Jurkat, Clone E6-1 (cell line): Measurements from ENCODE around the gene EIF1AD.

ENCODE experiments used
- DNase-seq: peaks from one replicate; pipeline ENCODE4 v3.0.0-alpha.2; 2011; ENCODE audit warnings: low read depth, low spot score
- H3K4me3 ChIP-seq: 2 replicates; pipeline ENCODE4 v1.5.1; 2011; ENCODE audit warnings: mild to moderate bottlenecking, low read length, control low read depth, moderate library complexity

Gene EIF1AD

DNA sequence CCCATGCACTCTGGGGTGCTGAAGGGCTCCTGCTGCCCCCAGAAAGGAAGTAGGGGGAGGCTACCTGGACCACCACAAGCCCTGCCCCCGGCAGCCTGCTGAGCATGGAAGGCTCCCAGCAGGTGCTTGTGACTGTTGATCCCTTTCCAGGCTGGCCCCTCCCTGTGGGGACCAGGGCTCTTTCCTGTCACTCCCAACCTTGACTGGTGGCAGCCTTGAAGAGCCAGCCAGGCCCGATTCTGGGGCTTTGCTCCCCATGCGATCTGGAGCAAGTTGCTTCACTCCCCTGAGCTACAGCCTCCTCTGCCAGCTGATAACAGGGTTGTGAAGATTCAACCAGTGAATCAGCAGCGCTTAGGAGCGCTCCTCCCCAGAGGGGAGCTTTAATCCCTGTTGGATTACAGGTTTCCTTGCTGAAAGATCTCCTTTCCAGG is 5.3 kb upstream of the EIF1AD start:
- DNase-seq = peak; percentile 65
- H3K4me3 ChIP-seq = no peak overlapping the region

DNA sequence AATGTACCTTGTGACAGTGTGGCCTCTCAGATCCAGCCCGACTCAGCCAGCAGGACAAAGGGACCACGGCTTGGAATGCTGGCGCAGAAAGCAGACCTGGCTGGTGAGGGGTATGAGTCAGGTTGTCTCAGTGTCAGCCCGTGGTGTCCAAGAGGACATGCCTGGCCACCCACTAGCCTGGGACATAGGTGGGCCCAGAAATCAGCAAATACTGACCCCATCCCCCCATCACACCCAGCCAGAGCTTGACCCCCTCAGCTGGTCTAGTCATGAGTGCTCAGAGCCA is 4.9 kb upstream of the EIF1AD start:
- no peak for DNase-seq
- H3K4me3 ChIP-seq = no peak overlapping the region

DNA sequence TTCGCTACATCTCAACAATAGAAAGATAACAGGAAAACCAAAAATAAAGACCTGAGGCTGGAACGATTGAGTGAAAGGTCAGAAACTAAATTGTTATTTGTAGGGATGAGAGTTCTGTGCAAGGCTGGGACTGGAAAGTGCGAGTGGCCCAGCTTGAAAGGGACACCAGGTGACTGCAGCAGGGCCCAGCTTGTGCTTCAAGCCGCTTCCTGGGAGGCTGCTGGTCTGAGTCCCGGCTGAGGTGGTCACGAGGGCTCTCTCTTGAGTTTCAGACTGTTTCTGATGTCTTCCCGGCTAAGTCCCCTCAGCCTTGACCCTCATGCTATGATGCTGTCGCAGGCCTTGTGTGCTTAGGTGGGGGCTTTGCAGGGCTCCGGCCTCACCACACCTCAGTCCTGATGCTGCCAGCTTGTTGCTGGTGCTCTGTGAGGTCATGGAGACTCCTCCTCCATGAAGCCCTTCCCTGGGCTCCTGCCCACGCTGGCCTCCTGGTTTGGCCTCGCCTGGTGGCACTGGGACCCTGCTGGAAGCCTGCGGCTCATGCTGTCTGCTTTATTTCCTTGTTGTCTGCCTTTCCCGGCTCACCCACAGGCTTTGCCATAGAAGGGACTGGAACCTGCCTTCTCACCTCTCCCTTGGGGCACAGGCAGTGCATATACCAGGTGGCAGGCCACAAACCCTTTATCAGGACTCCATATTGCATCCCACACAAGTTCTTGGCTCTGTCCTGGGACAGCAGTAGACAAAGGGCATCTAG is 4.4 kb upstream of the EIF1AD start:
- H3K4me3 ChIP-seq = no peak overlapping the region
- DNase-seq = no peak

DNA sequence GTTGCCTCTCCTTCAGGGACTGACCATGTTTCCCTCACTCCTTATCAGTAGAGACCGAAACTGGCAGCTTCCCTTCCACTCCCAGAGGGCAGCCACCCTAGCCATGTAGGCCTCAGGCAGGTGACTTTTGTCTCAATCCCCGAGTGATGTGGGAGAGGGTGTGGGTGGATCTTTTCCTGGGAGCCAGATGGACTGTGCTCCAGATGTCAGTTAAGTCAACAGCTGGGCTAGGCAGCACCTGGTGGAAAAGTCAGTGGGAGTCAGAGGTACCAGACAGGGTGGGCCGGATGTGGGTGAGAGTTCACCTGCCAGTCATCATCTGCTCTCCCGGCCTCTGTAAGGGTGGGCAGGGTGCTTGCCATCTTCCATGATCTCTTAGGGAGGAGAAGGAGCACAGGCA is 2.2 kb upstream of the EIF1AD start:
- peak overlapping the region; percentile 24; the same call in 1 of the 2 replicates for H3K4me3 ChIP-seq
- peak; percentile 83 for DNase-seq

DNA sequence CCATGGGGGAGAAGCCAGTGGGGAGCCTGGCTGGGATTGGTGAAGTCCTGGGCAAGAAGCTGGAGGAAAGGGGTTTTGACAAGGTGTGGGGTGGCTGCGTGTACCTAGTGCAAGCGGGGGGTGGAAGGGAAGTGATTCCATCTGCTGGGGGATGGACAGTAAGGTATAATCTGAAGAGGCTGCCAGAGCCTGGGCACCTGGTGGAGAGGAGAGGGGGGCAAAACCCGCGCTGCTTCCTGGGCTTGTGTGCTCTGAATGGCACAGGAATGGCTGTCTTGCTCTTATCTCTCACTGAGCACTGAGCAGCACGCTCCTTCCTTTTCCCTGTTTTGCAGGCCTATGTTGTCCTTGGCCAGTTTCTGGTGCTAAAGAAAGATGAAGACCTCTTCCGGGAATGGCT is 1.3 kb upstream of the EIF1AD start:
- peak overlapping the region; percentile 100 for H3K4me3 ChIP-seq
- DNase-seq = no peak

DNA sequence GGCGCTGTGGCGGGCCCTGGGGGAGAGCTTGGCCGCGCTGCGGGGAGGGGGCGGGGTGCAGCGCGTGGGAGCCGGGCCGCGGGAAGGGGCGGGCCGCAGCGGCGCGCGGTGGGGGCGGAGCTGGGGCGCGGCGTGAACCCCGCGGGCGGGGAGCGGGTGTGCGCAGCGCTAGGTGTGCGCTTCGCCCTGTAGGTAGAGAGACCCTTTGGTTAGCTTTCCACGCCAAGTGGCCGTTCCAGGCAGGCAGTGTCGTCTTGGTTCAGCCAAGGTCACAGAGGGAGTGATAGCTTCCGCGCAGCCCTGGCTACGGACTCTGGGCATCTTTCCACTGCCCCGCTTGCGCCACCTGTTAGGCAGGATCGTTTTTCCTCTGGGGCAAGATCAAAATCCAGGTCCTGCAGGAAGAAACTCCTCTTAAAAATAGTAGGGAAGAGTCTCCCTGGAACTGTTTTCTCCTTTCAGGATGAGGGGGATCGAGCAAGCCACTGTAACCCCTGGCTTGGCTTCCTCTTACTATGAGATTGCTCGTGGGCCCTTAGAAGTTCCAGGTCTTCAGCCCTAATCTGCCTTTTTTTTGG is 780 bp upstream of the EIF1AD start:
- H3K4me3 ChIP-seq = peak overlapping the region; percentile 100
- DNase-seq = no peak

DNA sequence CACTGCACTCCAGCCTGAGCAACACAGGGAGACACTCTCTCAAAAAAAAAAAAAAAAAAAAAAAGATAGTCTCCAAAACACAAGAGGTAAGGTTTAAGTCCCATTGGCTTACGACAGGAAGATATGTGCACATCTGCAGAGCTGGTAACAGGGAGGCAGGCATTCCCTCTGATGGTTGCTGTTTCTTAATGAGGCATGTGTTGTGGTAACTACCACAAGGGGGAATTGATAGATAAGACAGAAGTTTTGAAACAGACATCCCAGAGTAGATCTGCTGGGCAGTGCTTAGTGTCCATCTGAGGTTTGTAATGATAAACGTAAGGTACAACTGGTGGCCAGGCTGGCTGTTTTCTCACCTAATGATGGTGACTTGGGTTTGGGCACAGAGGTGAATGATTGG is 4.7 kb downstream of the EIF1AD start:
- DNase-seq = peak; percentile 66
- no peak overlapping the region for H3K4me3 ChIP-seq

DNA sequence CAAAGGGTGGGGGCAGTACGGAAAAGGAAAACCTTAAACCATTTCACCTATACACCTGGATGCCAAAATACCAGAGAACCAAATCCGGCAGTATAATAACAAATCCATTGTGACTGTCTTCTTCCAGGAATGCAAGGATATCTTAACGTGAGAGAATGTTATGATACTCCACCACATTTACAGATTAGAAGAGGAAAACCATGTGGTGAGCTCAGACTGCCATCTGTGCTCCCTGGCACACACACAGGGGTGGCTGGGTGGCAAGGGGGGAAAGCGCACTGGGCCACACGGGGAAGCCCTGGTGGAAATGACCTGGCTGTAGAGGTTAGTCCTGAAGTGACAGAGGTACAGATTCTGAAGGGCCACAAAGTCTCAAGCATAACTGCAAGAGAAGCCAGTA is 9.9 kb downstream of the EIF1AD start:
- DNase-seq = no peak
- no peak overlapping the region for H3K4me3 ChIP-seq

DNA sequence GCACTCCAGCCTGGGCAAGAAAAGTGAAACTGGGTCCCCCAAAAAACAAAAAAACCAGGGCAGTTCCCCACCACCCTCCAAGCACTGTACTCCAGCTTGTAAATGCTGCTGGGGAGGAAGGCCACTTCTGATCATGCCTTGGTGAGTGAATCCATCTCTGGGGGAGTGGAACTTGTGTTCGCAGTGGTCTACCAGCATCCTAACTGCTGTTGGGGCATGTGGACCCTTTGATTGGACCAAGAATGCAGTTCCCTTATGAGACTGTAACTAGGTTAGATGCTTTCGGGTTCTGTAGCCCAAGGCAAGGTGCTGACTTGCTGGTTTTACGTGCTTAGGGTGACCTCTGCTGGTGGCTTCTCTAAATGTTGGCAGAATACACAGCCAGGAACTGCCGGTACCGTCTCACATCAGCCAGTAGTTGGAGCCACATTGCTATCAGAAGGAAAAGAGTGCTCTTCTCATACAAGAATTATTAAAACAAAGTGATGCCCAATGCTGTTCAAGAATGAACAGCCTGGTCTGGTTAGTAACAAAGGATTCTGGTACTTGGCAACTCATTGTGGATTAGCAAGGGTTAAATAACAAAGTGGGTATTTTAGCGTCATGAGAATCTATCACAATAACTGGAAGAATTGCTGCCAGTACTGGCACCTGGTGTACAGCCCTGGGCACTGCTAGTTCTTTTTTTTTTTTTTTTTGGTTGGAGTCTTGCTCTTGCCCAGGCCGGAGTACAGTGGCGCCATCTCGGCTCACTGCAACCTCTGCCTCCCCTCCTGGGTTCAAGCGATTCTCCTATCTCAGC is 13.0 kb downstream of the EIF1AD start:
- no peak overlapping the region for H3K4me3 ChIP-seq
- DNase-seq = peak; percentile 95

DNA sequence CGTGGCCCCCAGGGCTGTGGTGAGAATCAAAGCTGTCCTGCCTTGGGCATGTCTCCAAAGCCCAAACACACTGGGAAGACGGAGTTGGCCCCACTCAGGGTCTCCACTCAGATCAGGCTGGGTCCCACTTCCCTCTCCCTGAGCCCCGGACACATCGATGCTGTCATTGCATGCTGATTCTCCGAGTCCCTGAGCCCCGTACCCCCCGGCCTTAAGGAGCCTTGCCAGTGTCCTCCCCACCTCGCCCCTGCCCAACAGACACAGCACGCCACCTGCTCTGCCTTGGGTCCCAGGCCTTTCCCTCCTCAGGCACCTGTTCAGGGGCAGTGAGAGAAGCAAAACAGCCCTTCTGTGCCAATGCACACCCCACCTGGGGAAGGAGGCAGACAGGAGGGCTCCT is 14.6 kb downstream of the EIF1AD start:
- H3K4me3 ChIP-seq = no peak overlapping the region
- DNase-seq = no peak

DNA sequence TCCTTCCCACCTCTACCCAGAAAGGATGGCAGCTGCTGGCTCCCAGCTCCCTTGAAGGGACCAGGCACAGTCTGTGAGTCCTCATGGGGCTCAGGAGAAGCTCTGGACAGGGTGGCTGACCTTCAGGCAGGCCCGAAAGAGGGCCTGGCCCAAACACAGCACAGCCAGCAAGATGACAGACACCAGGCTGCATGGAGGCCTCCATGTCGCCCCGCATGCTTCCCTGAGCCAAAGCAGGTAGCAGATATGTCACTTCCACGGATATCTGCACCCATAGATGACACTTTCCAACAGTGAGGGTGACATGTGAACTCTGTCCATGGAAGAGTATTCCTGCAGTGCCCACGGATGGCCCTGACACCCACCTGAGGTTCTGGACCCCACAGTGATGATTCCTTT is 18.4 kb downstream of the EIF1AD start:
- no peak overlapping the region for H3K4me3 ChIP-seq
- DNase-seq = no peak

DNA sequence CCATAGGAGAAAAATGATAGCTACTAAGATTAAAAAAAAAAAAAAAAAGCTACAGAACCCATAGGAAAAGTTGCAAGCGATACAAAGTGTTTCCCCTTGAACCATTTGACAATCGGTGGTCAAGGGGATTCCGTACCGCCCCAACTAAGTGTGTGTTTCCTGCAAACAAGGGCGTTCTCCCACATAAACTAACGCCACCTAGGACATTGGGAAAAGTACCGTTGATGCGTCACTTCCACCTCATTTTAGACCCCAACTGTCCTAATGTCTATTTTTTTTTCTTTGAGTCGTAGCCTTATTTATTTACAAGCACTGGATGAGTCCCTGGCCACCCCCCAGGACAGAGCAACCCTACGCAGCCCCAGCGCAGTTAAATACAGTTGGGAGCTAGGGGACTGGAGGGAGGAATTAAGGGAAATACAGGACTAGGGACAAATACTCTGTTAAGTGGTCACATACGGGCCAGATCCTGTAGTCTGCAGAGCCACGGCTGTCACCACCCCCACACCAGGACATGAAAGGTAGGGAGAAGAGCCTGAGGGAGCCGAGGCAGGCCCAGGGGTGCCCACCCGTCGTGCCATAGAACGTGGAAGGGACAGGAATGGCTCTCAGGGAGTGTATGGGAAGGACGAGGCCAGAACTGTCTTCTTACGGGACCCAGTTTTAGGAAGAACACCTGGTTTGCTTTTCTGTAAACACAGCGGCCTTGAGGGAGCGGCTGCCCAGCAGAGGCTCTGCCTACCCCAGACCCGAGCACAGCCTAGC is 19.0 kb downstream of the EIF1AD start:
- no peak overlapping the region for H3K4me3 ChIP-seq
- DNase-seq = no peak

DNA sequence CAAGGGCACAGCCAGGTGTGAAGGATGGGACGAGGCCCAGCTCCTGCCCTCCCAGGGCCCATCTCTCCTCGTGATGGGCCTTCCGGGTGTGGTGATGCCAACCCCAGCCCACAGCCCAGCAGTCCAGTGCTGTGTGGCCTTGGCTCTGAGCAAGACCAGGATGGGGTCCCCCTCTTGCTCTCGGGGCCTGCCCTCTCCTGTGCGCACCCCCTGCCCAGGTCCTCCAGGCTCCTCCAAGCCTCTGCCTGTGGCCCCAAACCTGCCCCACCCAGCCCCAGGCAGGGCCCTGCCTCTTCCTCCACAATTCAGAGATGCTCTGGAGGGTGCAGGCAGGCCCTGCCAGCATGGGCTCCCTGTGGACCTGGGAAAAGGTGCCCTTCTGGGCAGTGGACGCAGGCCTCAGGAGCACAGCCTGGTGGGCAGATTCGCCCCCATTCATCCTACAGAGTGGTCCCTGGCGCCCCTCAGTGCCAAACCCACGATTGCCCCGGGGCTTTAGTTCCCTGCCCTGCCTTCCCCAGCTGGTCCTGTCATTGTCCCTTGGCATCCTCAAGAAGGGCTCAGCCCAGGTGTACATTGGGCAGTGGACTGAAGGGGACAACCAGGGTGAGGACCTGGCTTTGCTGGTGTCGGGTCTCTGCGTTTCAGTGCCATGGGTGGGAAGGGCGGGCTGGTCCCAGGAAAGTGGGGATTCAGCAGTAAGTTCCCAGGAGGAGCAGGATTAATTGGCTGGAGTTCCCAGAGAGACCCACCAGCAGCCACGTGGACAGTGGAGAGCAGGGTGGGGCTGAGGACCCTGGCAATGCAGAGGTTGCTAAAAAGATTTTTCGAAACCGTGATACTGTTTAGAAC is 19.8 kb downstream of the EIF1AD start:
- no peak overlapping the region for H3K4me3 ChIP-seq
- no peak for DNase-seq

DNA sequence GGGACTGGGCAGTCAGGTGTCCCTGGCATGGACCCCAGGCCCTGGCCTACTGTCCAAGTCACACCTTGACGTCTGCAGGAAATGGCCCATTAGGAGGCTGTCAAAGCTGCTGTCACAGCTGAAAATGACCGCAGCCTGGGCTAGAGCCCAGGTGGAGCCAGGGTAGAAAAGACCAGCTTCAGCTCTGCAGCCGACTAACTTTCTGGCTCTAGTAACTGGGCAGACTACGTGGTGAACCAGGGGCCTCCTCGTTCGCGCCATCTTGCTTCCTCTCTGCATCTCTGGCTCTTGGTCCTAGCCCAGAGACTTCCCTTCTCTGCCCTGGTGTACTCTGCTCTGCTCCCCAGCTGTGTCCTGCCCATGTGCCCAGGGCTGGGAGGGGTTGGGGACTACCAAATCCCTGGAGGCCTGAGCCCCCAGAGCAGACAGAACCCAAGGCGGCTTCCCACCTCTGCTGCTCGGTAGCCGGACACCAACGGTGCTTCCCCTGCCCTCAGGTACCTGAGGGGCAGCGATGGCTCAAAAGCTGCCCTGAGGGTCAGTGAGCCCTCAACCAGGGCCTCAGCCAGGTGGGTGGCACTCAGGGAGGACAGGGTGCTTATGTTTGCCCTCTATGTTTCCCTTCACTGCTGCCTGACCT is 20.7 kb downstream of the EIF1AD start:
- no peak for DNase-seq
- no peak overlapping the region for H3K4me3 ChIP-seq

DNA sequence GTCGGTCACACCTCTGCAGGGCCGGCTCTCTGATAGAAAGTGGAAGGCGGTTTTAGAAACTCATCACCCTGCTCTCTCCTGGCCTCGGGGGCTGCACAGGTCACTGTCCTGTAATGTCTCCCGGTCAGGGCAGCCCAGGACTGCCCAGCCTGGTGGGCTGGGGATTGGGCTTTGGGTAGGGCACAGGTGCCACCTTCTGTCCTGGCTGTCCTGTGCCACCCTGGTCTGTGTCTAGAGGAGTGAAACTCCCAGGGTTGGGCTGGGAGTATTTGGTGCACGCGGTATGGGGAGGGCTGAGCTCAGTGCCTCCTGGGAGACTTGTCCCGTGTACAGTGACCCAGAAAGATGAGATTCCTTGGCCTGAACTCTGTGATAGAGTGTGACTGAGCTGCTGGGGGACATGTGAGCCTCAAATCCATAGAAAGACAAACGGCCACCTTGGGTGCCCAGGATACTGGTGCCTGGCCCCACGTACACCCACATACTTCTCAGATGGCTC is 22.6 kb downstream of the EIF1AD start:
- no peak for DNase-seq
- no peak overlapping the region for H3K4me3 ChIP-seq

DNA sequence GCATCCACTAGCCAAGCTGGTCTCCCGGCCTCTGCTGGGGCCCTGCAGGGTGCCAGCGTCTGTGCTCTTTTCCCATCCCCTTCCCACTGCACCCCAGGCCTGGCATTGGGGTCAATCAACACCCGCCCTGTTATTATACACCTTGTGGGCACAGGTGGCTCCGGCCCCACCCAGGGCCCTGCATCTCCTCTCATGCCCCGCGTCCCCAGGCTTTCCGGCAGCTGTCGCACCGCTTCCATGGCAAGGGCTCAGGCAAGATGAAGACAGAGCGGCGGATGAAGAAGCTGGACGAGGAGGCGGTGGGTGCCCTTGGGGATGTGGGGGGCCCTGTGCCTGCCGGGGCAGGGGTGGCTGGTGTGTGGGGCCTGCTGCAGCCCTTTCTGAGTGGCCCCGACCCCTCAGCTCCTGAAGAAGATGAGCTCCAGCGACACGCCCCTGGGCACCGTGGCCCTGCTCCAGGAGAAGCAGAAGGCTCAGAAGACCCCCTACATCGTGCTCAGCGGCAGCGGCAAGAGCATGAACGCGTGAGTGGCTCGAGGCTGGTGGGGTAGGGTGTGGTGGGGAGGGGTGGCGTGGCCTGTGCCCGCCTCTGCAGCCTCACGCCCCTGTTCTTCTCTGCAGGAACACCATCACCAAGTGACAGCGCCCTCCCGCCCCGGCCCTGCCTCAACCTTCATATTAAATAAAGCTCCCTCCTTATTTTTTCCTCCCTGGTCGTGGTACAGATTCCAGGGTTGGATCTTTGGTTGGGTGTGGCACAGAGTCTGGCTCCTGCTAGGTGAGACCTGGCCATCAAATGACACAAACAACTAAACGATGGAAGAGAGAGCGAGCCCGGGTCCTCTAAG is 23.3 kb downstream of the EIF1AD start:
- H3K4me3 ChIP-seq = no peak overlapping the region
- no peak for DNase-seq

DNA sequence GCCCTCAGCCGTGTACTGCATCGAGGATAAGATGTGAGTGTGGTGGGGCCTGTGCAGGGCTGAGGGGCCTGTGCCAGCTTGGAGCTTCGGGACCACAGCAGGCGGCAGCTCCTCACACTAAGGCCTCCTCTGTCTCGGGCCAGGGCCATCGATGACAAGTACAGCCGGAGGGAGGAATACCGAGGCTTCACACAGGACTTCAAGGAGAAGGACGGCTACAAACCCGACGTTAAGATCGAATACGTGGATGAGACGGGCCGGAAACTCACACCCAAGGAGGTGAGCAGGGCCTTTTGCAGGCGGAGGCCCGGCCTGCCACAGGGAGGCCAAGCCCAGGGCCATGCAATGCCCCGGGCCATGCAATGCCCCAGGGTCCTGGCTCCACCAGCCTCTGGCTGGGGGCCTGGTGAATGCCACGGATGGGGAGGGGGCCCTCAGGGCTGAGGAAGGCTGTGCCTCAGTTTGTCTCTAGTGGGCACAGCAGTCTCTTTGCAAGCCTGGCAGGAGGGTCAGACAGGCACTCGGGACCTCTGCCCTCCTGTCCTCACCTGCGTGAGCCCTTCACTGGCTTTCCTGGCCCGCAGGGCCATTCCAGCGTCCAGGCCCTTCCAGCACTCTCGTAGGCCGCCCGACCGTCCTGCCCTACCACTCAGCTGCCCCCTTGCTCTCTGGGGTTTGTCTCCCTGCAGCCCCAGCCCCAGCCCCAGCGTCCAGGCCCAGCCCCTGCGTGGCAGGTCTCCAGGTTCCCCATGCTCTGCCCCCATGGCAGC is 24.2 kb downstream of the EIF1AD start:
- no peak for DNase-seq
- no peak overlapping the region for H3K4me3 ChIP-seq
